Measurements from ENCODE around the gene MINDY4.
A peak's percentile ranks its signal among the peaks of the same experiment; 100 is the strongest.

MINDY4 gene

DNA sequence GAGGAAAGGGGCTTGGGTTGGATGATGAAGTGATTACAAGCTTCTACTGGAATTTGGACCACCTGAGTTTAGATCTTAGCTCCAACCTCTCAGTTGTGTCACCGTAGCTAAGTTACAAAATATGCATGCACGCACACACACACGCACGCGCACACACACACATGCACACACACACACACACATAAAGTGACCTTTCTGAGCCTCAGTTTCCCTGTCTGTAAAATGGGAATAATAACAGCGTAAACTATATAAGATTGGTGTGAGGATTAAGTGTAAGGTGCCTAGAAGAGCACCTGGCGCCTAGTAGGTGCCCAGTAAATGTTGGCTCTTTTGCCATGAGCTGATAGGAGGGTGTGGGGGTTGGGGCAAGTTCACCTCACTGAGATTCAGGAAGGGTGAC, 127.8 kb downstream of the MINDY4 start:
- Histone ChIP-seq H3K4me3 (ENCODE audit: low read depth, low read length) (no peak overlapping the region), H3K27ac (ENCODE audit: extremely low read depth, low read depth, low read length) (no peak overlapping the region), H3K36me3 (ENCODE audit: control insufficient read depth in 2 of 2, insufficient read depth in 1 of 2, low read length in 2 of 2) (no peaks in the 10 kb centered on the region), H3K9me3 (ENCODE audit: control insufficient read depth, insufficient read depth, low read depth, low read length) (no peaks in the 10 kb centered on the region), H3K4me1 (ENCODE audit: control insufficient read depth, insufficient read depth, low read length) (no peaks in the 10 kb centered on the region)
- no peak for TF ChIP-seq ZNF18 (tag by site-specific recombination; IDR thresholded peaks at IDR 0.05)
- TF ChIP-seq ZNF292 (tag by site-specific recombination; IDR thresholded peaks at IDR 0.05; ENCODE audit: borderline replicate concordance, low read depth), result no peak
- TF ChIP-seq, protein P1, sequence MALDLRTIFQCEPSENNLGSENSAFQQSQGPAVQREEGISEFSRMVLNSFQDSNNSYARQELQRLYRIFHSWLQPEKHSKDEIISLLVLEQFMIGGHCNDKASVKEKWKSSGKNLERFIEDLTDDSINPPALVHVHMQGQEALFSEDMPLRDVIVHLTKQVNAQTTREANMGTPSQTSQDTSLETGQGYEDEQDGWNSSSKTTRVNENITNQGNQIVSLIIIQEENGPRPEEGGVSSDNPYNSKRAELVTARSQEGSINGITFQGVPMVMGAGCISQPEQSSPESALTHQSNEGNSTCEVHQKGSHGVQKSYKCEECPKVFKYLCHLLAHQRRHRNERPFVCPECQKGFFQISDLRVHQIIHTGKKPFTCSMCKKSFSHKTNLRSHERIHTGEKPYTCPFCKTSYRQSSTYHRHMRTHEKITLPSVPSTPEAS (tag by site-specific recombination; IDR thresholded peaks at IDR 0.05), result peak; percentile 46; the same call in 1 of the 2 replicates
- ChIA-PET POLR2A (no interaction called here), CTCF (interaction anchor here (0.5 to 0.9 kb wide), 2 partner anchors 24 to 84 kb away, joined by 3 read pairs; no protein-coding TSS in a partner anchor)

DNA sequence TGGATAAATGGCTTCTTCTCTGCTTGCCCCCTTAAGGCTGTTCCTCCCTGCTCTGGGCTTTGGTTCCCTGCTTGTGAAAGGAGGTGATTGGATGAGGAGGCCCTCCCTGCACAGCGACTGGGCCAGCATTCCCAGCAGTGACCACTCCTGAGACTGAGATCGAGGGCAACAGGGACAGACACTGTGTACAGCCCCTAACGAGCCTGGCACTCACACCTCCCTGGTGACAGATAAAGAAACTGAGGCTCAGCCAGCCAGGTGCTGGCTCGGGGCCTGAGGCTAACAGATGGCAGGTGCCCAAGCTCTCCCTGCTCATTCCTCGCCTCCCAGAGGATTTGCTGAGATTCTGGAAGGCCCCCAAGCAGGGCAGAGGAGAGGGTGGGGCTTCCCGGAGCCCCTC, 128.4 kb downstream of the MINDY4 start:
- Histone ChIP-seq H3K4me1 (ENCODE audit: control insufficient read depth, insufficient read depth, low read length) (no peaks in the 10 kb centered on the region), H3K36me3 (ENCODE audit: control insufficient read depth in 2 of 2, insufficient read depth in 1 of 2, low read length in 2 of 2) (no peaks in the 10 kb centered on the region), H3K9me3 (ENCODE audit: control insufficient read depth, insufficient read depth, low read depth, low read length) (no peaks in the 10 kb centered on the region), H3K27ac (ENCODE audit: extremely low read depth, low read depth, low read length) (no peak overlapping the region), H3K4me3 (ENCODE audit: low read depth, low read length) (no peak overlapping the region)
- ChIA-PET CTCF (interaction anchor here (0.5 to 0.9 kb wide), 2 partner anchors 24 to 84 kb away, joined by 3 read pairs; no protein-coding TSS in a partner anchor), POLR2A (no interaction called here)
- no peak for TF ChIP-seq ZFP41 (tag by site-specific recombination; IDR thresholded peaks at IDR 0.05; ENCODE audit: borderline replicate concordance)
- no peak for TF ChIP-seq ZNF624 (tag by site-specific recombination; IDR thresholded peaks at IDR 0.05)
- TF ChIP-seq ZNF639 (tag by site-specific recombination; IDR thresholded peaks at IDR 0.05), result no peak
- TF ChIP-seq ZNF747 (tag by site-specific recombination; IDR thresholded peaks at IDR 0.05), result no peak
- TF ChIP-seq, protein P2, sequence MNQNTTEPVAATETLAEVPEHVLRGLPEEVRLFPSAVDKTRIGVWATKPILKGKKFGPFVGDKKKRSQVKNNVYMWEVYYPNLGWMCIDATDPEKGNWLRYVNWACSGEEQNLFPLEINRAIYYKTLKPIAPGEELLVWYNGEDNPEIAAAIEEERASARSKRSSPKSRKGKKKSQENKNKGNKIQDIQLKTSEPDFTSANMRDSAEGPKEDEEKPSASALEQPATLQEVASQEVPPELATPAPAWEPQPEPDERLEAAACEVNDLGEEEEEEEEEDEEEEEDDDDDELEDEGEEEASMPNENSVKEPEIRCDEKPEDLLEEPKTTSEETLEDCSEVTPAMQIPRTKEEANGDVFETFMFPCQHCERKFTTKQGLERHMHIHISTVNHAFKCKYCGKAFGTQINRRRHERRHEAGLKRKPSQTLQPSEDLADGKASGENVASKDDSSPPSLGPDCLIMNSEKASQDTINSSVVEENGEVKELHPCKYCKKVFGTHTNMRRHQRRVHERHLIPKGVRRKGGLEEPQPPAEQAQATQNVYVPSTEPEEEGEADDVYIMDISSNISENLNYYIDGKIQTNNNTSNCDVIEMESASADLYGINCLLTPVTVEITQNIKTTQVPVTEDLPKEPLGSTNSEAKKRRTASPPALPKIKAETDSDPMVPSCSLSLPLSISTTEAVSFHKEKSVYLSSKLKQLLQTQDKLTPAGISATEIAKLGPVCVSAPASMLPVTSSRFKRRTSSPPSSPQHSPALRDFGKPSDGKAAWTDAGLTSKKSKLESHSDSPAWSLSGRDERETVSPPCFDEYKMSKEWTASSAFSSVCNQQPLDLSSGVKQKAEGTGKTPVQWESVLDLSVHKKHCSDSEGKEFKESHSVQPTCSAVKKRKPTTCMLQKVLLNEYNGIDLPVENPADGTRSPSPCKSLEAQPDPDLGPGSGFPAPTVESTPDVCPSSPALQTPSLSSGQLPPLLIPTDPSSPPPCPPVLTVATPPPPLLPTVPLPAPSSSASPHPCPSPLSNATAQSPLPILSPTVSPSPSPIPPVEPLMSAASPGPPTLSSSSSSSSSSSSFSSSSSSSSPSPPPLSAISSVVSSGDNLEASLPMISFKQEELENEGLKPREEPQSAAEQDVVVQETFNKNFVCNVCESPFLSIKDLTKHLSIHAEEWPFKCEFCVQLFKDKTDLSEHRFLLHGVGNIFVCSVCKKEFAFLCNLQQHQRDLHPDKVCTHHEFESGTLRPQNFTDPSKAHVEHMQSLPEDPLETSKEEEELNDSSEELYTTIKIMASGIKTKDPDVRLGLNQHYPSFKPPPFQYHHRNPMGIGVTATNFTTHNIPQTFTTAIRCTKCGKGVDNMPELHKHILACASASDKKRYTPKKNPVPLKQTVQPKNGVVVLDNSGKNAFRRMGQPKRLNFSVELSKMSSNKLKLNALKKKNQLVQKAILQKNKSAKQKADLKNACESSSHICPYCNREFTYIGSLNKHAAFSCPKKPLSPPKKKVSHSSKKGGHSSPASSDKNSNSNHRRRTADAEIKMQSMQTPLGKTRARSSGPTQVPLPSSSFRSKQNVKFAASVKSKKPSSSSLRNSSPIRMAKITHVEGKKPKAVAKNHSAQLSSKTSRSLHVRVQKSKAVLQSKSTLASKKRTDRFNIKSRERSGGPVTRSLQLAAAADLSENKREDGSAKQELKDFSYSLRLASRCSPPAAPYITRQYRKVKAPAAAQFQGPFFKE (tag by site-specific recombination; IDR thresholded peaks at IDR 0.05; ENCODE audit: borderline replicate concordance), result no peak
- no peak for TF ChIP-seq ZNF514 (tag by site-specific recombination; IDR thresholded peaks at IDR 0.05)
- TF ChIP-seq ZNF341 (tag by site-specific recombination; IDR thresholded peaks at IDR 0.05; ENCODE audit: low read depth), result no peak
- TF ChIP-seq ZNF184 (tag by site-specific recombination; IDR thresholded peaks at IDR 0.05), result no peak
- no peak for TF ChIP-seq ZNF416 (tag by site-specific recombination; IDR thresholded peaks at IDR 0.05)
- no peak for TF ChIP-seq ZNF266 (tag by site-specific recombination; IDR thresholded peaks at IDR 0.05; ENCODE audit: low read depth)
- no peak for TF ChIP-seq ZBTB49 (tag by site-specific recombination; IDR thresholded peaks at IDR 0.05; ENCODE audit: low read depth)
- TF ChIP-seq ZSCAN5A (tag by site-specific recombination; IDR thresholded peaks at IDR 0.05), result no peak
- TF ChIP-seq, protein P3, sequence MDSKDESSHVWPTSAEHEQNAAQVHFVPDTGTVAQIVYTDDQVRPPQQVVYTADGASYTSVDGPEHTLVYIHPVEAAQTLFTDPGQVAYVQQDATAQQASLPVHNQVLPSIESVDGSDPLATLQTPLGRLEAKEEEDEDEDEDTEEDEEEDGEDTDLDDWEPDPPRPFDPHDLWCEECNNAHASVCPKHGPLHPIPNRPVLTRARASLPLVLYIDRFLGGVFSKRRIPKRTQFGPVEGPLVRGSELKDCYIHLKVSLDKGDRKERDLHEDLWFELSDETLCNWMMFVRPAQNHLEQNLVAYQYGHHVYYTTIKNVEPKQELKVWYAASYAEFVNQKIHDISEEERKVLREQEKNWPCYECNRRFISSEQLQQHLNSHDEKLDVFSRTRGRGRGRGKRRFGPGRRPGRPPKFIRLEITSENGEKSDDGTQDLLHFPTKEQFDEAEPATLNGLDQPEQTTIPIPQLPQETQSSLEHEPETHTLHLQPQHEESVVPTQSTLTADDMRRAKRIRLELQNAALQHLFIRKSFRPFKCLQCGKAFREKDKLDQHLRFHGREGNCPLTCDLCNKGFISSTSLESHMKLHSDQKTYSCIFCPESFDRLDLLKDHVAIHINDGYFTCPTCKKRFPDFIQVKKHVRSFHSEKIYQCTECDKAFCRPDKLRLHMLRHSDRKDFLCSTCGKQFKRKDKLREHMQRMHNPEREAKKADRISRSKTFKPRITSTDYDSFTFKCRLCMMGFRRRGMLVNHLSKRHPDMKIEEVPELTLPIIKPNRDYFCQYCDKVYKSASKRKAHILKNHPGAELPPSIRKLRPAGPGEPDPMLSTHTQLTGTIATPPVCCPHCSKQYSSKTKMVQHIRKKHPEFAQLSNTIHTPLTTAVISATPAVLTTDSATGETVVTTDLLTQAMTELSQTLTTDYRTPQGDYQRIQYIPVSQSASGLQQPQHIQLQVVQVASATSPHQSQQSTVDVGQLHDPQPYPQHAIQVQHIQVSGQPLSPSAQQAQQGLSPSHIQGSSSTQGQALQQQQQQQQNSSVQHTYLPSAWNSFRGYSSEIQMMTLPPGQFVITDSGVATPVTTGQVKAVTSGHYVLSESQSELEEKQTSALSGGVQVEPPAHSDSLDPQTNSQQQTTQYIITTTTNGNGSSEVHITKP (tag by site-specific recombination; IDR thresholded peaks at IDR 0.05), result no peak
